Subcutaneous adipose tissue (tissue), 4 donors: ENCODE data around the gene TMEM86B. TPM values are rescaled to one million over a fixed set of nuclear protein-coding genes. Genes with fewer than 3 reads are reported as not detected.

ENCODE experiments used
- CTCF ChIP-seq: fragments of 450-650 bp; IDR thresholded peaks from one replicate; pipeline ENCODE4 v1.5.1; 2016; ENCODE audit warnings: low read depth, mild to moderate bottlenecking, control low read depth, antibody characterized with exemption, moderate library complexity
- total RNA-seq, 4 donors: library from RNA; depleted of rRNA; stranded (reverse); fragments of >200 nt; gene quantifications; one replicate each; pipeline ENCODE4 v1.1.0, GENCODE V29; 2016

TMEM86B gene
- total RNA-seq, 4 donors from 2014 or later: 0.22 to 2.3 TPM; not detected in 2

GRCh38 chr19:55208880-55209692 lies 19.5 kb downstream of the TMEM86B start, which contains the start of gene PTPRH:
TSS of gene PTPRH (minus strand) at chr19:55209501. CDS start at chr19:55209433, 68 bp downstream.
- no peak for TF ChIP-seq CTCF

GRCh38 chr19:55206664-55207500 lies 21.7 kb downstream of the TMEM86B start:
- TF ChIP-seq CTCF: no peak

- no peak for TF ChIP-seq CTCF
Observed at GRCh38 chr19:55199620-55200204, 28.9 kb downstream of the TMEM86B start.

- TF ChIP-seq CTCF: no peak
Observed at GRCh38 chr19:55198651-55199050, 29.9 kb downstream of the TMEM86B start.

- TF ChIP-seq CTCF: no peak
Observed at GRCh38 chr19:55197528-55197927, 31.0 kb downstream of the TMEM86B start.

GRCh38 chr19:55196803-55197202 lies 31.8 kb downstream of the TMEM86B start:
- TF ChIP-seq CTCF: no peak

GRCh38 chr19:55193481-55193880 lies 35.1 kb downstream of the TMEM86B start:
- no peak for TF ChIP-seq CTCF
